Left ventricle myocardium inferior (tissue), 1 donor: Measurements from ENCODE around the gene CHI3L1. TPM values are rescaled to one million over a fixed set of nuclear protein-coding genes. Genes with fewer than 3 reads are reported as not detected.
A peak's percentile ranks its signal among the peaks of the same experiment; 100 is the strongest.

Experiments
- DNase-seq: peaks from one replicate; pipeline ENCODE4 v3.0.0-alpha.2; 2020
- H3K27ac ChIP-seq: fragments of 200-600 bp; replicated peaks from 2 replicates; pipeline ENCODE4 v1.8.0; 2021
- H3K27me3 ChIP-seq: fragments of 200-600 bp; 2 replicates; pipeline ENCODE4 v1.8.0; 2021; ENCODE audit warnings: low read depth
- H3K36me3 ChIP-seq: fragments of 200-600 bp; 2 replicates; pipeline ENCODE4 v1.8.0; 2021
- H3K4me1 ChIP-seq: fragments of 200-600 bp; 2 replicates; pipeline ENCODE4 v1.8.0; 2021
- H3K4me3 ChIP-seq: fragments of 200-600 bp; 2 replicates; pipeline ENCODE4 v1.8.0; 2021; ENCODE audit warnings: mild to moderate bottlenecking, moderate library complexity
- H3K9me3 ChIP-seq: fragments of 200-600 bp; replicated peaks from 2 replicates; pipeline ENCODE4 v1.8.0; 2021
- intact Hi-C: fragments of 100-400 bp; cut with micrococcal nuclease; formaldehyde crosslinking; loops from one replicate; pipeline ENCODE4 v1.11.0; 2022
- total RNA-seq: library from RNA; stranded (reverse); fragmentation: NEBNext Ultra II Directional; extraction: Animal tissue kit (Norgen Biotek cat#: 25700); gene quantifications from one replicate; pipeline ENCODE4 v1.2.1, GENCODE V29; 2021
- TF ChIP-seq, protein P1 (sequence below): fragments of 200-600 bp; IDR thresholded peaks from 2 replicates; pipeline ENCODE4 v1.8.0; 2021; ENCODE audit warnings: antibody characterized with exemption, mild to moderate bottlenecking, borderline replicate concordance
- donor health status: DM: no; HTN: yes; CAD: no; lungs with severe emphysema.

Gene CHI3L1
- total RNA-seq, 1 donor from 2014 or later = not detected

DNA sequence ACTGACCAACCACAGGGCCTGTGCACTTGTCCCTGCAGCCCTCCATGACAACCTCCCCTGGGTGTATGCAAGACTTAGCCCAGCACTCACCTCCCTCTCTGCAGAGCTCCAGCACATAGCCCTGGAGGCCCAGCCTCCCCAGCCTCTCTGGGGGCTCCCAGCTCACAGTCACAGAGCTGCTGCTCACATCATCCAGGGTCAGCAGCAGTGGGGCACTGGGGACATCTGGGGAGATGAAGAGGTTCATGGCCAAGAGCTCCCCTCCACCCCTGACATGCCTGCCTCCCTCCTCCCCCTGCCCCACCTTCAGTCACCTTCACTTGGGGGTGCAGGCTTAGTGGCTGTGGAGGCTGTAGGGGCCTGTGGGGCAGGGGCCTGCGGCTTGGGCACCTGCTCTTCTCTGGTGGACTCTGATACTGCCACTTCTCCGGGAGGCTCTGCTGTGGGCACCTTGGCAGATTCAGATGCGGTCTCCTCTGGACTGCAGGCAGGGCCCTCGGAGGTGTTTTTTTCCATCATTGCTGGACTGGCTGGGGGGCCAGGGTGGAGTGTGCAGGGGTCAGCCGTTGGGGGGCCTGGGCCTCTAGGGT is 11.2 kb downstream of the CHI3L1 start, which contains the start of gene MYBPH:
TSS of gene MYBPH (minus strand) at position 590 of the 590 bp plus-strand sequence. CDS start at position 519, 71 bp downstream.
- Histone ChIP-seq H3K27me3 (peaks cover 18% of the 10 kb centered on the region), H3K4me1 (no peaks in the 10 kb centered on the region), H3K4me3 (no peak within 1 kb of the TSS), H3K9me3 (no peaks in the 10 kb centered on the region), H3K27ac (no peak within 1 kb of the TSS), H3K36me3 (no peaks in the 10 kb centered on the region)
- intact Hi-C loops = no loop called here
- DNase-seq = no peak
- TF ChIP-seq, protein P1, sequence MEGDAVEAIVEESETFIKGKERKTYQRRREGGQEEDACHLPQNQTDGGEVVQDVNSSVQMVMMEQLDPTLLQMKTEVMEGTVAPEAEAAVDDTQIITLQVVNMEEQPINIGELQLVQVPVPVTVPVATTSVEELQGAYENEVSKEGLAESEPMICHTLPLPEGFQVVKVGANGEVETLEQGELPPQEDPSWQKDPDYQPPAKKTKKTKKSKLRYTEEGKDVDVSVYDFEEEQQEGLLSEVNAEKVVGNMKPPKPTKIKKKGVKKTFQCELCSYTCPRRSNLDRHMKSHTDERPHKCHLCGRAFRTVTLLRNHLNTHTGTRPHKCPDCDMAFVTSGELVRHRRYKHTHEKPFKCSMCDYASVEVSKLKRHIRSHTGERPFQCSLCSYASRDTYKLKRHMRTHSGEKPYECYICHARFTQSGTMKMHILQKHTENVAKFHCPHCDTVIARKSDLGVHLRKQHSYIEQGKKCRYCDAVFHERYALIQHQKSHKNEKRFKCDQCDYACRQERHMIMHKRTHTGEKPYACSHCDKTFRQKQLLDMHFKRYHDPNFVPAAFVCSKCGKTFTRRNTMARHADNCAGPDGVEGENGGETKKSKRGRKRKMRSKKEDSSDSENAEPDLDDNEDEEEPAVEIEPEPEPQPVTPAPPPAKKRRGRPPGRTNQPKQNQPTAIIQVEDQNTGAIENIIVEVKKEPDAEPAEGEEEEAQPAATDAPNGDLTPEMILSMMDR = no peak

DNA sequence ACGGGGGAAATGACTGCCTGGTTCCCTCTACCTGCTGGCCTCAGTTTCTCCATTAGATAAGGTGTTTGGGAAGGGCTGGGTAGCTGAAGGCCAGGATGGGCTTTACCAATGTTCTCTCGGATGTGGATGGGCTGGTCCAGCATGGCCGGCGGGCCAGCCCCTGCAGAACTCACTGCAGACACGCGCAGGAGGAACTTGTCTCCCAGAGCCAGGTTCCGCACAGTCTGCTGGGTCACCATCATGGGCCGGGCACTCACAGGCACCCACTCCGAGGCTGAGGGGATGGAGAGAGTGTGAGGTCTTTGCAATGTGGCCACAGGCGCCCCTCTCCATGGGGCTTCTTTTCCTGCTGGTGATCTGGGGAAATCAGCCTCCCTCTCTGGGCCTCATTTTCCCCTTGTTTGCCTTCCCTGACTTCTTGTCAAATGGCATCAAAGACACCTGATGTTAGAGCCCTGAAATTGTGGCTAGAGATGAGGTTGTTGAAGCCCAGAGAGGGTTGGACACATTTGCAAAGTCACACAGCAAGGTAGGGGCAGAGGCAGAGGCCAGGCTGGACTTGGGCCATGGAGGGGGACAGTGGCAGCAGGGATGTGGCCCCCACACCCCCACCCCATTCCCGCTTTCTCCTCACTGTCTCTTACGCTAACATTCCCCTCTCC is 12.0 kb downstream of the CHI3L1 start:
- no peak overlapping the region for H3K4me3 ChIP-seq
- intact Hi-C loops = no loop called here

DNA sequence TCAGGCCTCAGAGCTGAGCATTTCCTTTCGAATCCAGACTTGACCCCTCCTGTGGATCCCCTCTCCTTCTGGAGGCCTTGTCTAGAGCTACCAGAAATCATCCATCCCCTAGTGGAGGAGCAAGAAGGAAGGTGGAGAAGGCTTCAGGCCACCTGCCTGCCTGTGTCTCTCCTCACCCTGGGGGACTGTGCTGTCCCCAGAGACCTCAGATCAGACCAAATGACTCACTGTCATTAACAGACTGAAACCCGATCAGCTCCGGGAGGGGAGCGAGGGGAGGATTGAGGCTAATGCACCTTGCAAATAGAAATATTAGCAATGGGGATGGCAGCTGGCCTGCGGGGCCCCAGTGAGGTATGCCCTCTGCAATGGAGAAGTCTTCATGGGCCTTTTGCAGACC is 12.9 kb downstream of the CHI3L1 start:
- DNase-seq = no peak
- TF ChIP-seq, protein P1 = no peak
- peaks cover 13% of the 10 kb centered on the region for H3K27me3 ChIP-seq
- no peak overlapping the region for H3K4me3 ChIP-seq
- H3K9me3 ChIP-seq = no peaks in the 10 kb centered on the region
- H3K4me1 ChIP-seq = no peaks in the 10 kb centered on the region
- intact Hi-C loops = no loop called here
- H3K27ac ChIP-seq = no peak overlapping the region
- no peaks in the 10 kb centered on the region for H3K36me3 ChIP-seq

More for the DNA sequence above, 12.0 kb downstream of the CHI3L1 start:
- Histone ChIP-seq H3K27ac (no peak overlapping the region), H3K36me3 (no peaks in the 10 kb centered on the region), H3K27me3 (peaks cover 17% of the 10 kb centered on the region), H3K4me1 (no peaks in the 10 kb centered on the region), H3K9me3 (no peaks in the 10 kb centered on the region)
- TF ChIP-seq, protein P1 = no peak
- no peak for DNase-seq

DNA sequence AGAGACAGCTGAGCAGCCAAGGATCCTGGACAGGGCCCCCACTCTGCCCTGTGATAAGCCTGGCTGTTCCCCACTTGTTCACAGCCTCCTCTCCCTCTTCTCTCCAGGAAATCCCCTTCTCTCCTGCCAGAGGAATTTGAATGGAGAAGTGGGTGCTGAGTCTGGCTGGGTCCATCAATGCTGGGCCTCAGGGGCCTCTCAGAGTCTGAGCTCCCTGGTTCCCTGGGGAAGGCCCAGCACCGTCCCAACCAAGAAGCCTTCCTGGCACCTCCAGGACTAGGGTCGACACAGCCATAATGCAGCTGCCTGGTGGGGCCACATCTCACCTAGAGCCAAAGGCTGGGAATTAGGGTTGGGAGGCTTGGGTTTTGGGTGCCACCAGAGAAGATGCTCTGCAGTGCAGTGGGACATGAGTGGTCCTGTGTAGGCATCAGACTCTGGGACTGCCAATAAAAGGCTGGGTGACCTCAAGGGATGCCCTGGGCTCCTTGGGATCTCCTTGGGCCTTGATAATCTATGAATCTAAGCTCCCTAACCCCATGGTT is 13.4 kb downstream of the CHI3L1 start:
- DNase-seq = no peak

DNA sequence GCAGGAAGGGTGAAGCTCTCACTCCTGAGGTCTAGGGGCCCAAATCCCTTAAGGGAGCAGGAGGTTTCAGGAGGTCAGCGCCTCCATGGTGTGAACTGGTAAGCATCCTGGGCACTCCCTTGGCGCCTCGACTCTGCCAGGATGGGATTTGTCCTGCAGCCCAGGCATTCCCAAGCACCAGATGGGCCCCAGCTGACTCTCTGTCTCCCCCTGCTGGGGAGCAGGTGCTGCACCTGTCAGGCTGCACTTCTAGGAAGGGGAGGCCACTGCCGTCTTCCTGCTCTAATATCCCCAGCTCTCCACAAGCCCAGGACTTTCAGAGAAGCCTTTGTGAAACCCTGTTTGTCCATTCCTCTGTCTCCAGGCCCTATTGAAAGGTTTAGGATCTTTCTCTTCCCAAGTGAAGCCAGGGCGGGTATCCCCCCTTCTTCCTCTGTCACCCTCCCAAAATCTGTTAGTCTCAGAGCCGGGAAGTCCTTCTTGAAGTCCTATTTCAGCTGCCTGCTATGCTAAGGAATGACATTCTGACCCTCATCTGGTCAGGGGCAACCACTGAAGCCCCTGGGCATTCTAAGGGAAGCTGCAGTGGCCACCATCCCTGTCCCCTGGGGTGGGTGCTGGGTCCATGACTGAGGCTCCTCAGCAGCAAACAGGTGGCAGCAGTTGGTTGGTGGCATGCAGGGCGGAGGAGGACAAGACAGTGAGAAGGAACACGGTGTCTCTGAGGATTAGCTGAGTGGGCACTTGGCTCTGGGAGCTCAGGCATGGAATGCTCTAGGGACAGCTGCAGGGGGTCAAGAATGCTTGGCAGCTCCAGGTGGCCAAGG is 14.1 kb downstream of the CHI3L1 start:
- peak; percentile 48 for DNase-seq
- Histone ChIP-seq H3K9me3 (no peaks in the 10 kb centered on the region), H3K36me3 (no peaks in the 10 kb centered on the region), H3K27ac (no peak overlapping the region), H3K4me1 (no peaks in the 10 kb centered on the region), H3K4me3 (no peak overlapping the region), H3K27me3 (peaks cover 8% of the 10 kb centered on the region)
- intact Hi-C loops = no loop called here
- TF ChIP-seq, protein P1 = peak; percentile 87

More for the DNA sequence above, 13.4 kb downstream of the CHI3L1 start:
- intact Hi-C loops = no loop called here
- H3K4me1 ChIP-seq = no peaks in the 10 kb centered on the region
- H3K4me3 ChIP-seq = no peak overlapping the region
- TF ChIP-seq, protein P1 = no peak
- no peaks in the 10 kb centered on the region for H3K36me3 ChIP-seq
- peaks cover 13% of the 10 kb centered on the region for H3K27me3 ChIP-seq
- no peak overlapping the region for H3K27ac ChIP-seq
- H3K9me3 ChIP-seq = no peaks in the 10 kb centered on the region
